AG04450 (cell line): ENCODE measurements around the gene ATXN1. TPM values are rescaled to one million over a fixed set of nuclear protein-coding genes. Genes with fewer than 3 reads are reported as not detected.
"Not testable (repeated sequence)": the region's sequence is repeated elsewhere in the genome, so short reads cannot be mapped to it uniquely, and the experiment has no call there.

ENCODE experiments used
- CTCF ChIA-PET: fragments of 300-600, 350-600 bp; formaldehyde crosslinking; extraction: SDS; loops from one replicate; lab custom pipeline; 2022; ENCODE audit warnings: antibody characterized with exemption, inconsistent platforms; lab: Charles Lee
- POLR2A ChIA-PET: fragments of 350-600 bp; formaldehyde crosslinking; extraction: SDS; loops from one replicate; lab custom pipeline; 2021; ENCODE audit warnings: antibody characterized with exemption, inconsistent platforms; lab: Yijun Ruan, JAX
- DNase-seq: peaks from one replicate; pipeline ENCODE4 v3.0.0-alpha.2; 2011; ENCODE audit warnings: low read depth, low spot score
- H3K27ac ChIP-seq: one replicate; pipeline ENCODE4 v1.5.1; 2012; ENCODE audit warnings: low read depth, low read length, control low read depth
- H3K27me3 ChIP-seq: one replicate; pipeline ENCODE4 v1.6.0; 2012; ENCODE audit warnings: low read length; ENCODE audit not compliant: control insufficient read depth, insufficient read depth
- H3K4me3 ChIP-seq: 2 replicates; pipeline ENCODE4 v1.5.1; 2011; ENCODE audit warnings: mild to moderate bottlenecking, low read depth, low read length, control low read depth
- H3K9me3 ChIP-seq: 2 replicates; pipeline ENCODE4 v1.5.1; 2012; ENCODE audit warnings: low read length; ENCODE audit not compliant: control insufficient read depth, insufficient read depth
- polyA plus RNA-seq: library from polyadenylated mRNA; depleted of rRNA; stranded (reverse); fragments of >200 nt; gene quantifications from 2 replicates; pipeline ENCODE4 v1.2.3, GENCODE V29; 2011
- TF ChIP-seq, protein P1 (sequence below): IDR thresholded peaks from 2 replicates; pipeline ENCODE4 v1.5.1; 2011; ENCODE audit warnings: low read depth, low read length, control low read depth, inconsistent platforms

Gene ATXN1
- polyA plus RNA-seq, 1 experiment, result 12.6 TPM

DNA sequence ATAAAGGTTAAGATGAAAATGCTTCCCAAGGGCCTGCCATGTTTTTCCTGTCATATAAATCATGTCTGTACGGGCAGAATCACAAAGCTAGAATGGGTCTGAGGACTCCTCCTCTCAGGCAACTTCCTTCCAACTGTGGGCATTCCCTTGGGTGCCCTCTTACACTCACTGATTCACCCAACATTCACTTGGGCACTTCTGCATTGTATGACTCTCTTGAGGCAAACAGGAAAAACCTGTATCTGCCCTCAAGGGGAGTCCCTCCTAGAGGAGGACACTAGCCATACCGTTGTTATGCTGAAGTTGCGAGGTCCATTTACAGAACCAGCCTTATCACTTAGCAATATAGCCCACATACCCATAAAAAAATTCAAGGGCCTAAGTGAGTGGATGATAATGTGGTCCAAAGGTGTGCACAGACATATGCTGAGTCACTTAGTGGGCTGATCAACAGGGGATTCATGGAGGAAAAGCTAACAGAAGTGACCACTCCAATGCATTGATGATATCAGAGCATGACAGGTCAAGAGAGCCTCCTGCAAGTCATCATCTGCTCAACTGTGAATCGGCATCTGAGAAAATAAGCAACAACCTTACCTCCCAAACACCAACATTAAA is 131.1 kb downstream of the ATXN1 start:
- H3K9me3 ChIP-seq, result no peaks in the 10 kb centered on the region
- TF ChIP-seq, protein P1, sequence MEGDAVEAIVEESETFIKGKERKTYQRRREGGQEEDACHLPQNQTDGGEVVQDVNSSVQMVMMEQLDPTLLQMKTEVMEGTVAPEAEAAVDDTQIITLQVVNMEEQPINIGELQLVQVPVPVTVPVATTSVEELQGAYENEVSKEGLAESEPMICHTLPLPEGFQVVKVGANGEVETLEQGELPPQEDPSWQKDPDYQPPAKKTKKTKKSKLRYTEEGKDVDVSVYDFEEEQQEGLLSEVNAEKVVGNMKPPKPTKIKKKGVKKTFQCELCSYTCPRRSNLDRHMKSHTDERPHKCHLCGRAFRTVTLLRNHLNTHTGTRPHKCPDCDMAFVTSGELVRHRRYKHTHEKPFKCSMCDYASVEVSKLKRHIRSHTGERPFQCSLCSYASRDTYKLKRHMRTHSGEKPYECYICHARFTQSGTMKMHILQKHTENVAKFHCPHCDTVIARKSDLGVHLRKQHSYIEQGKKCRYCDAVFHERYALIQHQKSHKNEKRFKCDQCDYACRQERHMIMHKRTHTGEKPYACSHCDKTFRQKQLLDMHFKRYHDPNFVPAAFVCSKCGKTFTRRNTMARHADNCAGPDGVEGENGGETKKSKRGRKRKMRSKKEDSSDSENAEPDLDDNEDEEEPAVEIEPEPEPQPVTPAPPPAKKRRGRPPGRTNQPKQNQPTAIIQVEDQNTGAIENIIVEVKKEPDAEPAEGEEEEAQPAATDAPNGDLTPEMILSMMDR, result no peak
- DNase-seq, result no peak
- no peak overlapping the region for H3K4me3 ChIP-seq
- CTCF ChIA-PET, result no interaction called here
- H3K27ac ChIP-seq, result no peak overlapping the region
- POLR2A ChIA-PET, result no interaction called here
- H3K27me3 ChIP-seq, result no peaks in the 10 kb centered on the region

DNA sequence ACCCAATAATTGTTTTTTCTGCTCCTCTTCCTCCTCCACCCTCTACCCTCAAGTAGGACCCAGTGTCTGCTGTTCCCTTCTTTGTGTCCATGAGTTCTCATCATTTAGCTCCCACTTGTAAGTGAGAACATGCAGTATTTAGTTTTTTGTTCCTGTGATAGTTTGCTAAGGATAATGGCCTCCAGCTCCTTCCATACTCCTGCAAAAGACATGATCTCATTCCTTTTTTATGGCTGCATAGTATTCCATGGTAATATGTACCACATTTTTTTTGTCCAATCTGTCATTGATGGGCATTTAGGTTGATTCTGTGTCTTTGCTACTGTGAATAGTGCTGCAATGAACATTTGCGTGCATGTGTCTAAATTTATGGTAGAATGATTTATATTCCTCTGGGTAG is 132.7 kb downstream of the ATXN1 start:
- H3K4me3 ChIP-seq, H3K9me3 ChIP-seq, CTCF ChIA-PET, H3K27ac ChIP-seq, DNase-seq, POLR2A ChIA-PET, H3K27me3 ChIP-seq: not testable (repeated sequence)

DNA sequence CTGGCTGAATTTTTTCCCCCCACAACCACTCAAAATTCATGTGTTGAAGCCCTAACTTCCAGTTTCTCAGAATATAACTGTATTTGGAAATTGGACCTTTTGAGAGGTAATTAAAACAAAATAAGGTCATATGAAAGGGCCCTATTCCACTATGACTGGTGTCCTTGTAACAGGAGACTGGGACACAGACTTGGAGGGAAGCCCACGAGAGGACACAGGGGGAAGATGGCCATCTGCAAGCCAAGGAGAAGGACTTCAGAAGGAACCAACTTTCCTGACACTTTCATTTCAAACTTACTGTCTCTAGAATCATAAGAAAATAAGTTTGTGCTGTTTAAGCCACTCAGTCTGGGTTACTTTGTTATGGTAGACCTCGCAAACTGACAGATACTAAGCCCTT is 134.6 kb downstream of the ATXN1 start:
- ChIA-PET POLR2A (no interaction called here), CTCF (no interaction called here)
- TF ChIP-seq, protein P1, result no peak
- no peaks in the 10 kb centered on the region for H3K9me3 ChIP-seq
- no peak overlapping the region for H3K4me3 ChIP-seq
- DNase-seq, result no peak
- H3K27me3 ChIP-seq, result no peaks in the 10 kb centered on the region
- H3K27ac ChIP-seq, result no peak overlapping the region

DNA sequence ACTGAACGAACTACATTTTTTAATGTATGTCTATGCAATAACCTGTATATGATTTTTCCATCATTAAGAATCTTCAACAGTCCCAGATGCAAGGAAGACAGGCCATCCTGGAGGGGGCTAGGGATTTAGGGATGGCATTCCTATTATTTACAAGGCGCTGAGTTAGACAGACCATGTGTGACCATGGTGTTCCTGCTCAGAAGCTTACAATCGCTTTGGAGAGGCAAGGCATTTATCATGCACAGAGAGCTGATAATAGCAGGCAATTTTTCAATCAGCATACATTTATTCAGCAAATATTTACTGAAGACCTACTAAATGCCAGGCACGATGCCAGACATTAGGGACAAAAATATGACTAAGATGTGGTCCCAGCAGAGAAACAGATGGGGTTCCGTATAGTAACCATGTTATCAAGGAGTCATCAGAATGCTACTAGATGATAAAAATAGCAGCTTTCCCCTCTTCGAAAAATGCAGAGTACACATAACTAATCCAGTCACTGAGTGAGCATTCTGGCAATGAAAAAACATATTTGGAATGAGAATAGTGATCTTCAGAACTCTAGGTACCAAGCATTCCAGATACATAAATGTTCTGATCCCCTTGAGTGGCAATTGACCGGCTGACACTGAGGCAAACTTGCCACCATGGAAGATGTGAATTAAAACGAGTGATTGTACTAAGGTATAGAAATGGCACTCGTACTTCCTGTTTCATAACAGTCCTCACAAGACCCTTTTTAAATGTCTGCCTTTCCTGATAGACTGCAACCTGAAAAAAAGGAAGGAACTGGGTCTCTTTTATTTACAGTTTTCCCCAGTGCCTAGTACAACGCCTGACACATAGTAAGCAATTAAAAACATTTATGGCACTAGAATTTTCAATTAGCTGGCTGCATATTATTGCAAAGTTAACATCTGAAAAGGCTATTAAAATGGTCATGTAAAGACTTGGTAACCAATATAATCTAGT is 135.7 kb downstream of the ATXN1 start:
- Histone ChIP-seq H3K27me3 (no peaks in the 10 kb centered on the region), H3K9me3 (no peaks in the 10 kb centered on the region), H3K27ac (no peak overlapping the region), H3K4me3 (no peak overlapping the region)
- DNase-seq, result no peak
- CTCF ChIA-PET, result no interaction called here
- POLR2A ChIA-PET, result no interaction called here
- TF ChIP-seq, protein P1, result no peak

DNA sequence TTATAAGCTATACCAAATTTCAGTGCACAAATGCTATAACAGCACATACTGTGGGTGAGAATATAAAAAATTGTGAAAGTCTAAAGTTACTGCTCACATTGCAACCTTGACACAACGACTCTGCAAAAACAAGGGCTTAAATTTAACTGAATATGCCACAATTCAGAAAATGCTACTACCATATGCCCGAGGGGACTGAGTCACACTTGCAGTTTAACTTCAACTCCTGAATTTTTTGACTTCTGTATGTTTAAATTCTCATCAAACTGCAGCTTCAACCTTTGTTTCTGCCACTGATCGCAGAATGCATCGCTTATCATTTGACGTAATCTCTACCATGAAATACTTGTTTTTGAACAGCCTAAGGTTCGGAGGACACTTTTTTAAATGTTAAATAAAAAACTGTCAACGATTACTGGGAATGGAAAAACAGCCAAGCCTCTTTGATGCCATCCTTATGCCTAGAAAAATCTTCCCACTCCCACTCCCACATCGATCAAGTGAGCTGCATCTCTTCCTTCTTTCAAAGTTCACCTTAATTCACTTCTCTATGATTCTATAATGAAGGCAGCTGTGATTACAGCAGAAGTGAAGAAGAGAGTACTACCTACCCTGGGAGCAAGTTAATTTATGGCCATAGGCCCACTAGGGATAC is 136.5 kb downstream of the ATXN1 start:
- POLR2A ChIA-PET, result no interaction called here
- H3K27ac ChIP-seq, result no peak overlapping the region
- no peaks in the 10 kb centered on the region for H3K9me3 ChIP-seq
- CTCF ChIA-PET, result interaction anchor here (0.5 kb wide), 1 partner anchor 139 kb away, joined by 3 read pairs; no protein-coding TSS in a partner anchor
- TF ChIP-seq, protein P1, result no peak
- H3K27me3 ChIP-seq, result no peaks in the 10 kb centered on the region
- no peak overlapping the region for H3K4me3 ChIP-seq
- DNase-seq, result no peak
